Activated CD4-positive, alpha-beta T cell treated with anti-CD3 and anti-CD28 coated beads, Interleukin-2, amount 50 U/mL, for 1 hour (primary cell): ENCODE results near the gene TAF1L.

Experiments
- DNase-seq: peaks from one replicate; pipeline ENCODE4 v3.0.0-alpha.2; 2020

TAF1L gene

GRCh38 chr9:32590476-32590875 is 45.0 kb downstream of the TAF1L start:
- DNase-seq = no peak

- no peak for DNase-seq
Observed at GRCh38 chr9:32589083-32589723, 46.3 kb downstream of the TAF1L start.

- no peak for DNase-seq
Observed at GRCh38 chr9:32587901-32588300, 47.6 kb downstream of the TAF1L start.

GRCh38 chr9:32584784-32585183 is 50.7 kb downstream of the TAF1L start:
- DNase-seq = no peak

- peak; percentile 7 for DNase-seq
Observed at GRCh38 chr9:32581512-32582143, 53.8 kb downstream of the TAF1L start.

- DNase-seq = no peak
Observed at GRCh38 chr9:32580631-32581300, 54.7 kb downstream of the TAF1L start.

GRCh38 chr9:32579706-32580331 is 55.6 kb downstream of the TAF1L start:
- peak; percentile 84 for DNase-seq
